Measurements from ENCODE around the gene SYNE2. TPM values are rescaled to one million over a fixed set of nuclear protein-coding genes. Genes with fewer than 3 reads are reported as not detected.

Gene SYNE2
- total and polyA plus RNA-seq, 2 of the 8 experiments (the other 6 are each of a cell fraction or from before 2014, with no cell fraction given) = 32.6 to 46.1 TPM

DNA sequence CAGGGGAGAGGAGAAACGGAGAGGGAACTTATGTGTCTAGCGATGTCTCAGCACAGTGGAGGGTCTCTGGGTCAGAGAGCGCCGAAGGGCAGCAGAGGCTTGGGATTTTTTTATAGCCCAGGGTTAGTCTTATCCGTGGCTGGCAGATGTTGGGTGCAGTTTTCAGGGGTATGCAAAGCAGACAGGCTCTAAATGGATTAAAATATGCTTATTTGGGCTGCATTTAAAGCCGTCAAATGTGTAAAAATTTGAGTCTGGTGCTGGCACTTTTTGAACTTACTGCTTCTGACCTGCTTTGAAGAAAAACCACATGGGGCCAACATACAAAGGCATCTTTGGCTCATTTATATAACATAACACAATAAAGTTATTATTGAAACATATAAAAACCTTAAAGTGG lies 262.6 kb downstream of the SYNE2 start (continued):
- TF ChIP-seq CHD7 (IDR thresholded peaks at IDR 0.05; ENCODE audit: insufficient replicate concordance, low read length) (no peak), FOSL1 (IDR thresholded peaks at IDR 0.05; ENCODE audit: insufficient read depth, low read depth, low read length) (no peak), JUND (IDR thresholded peaks at IDR 0.05; ENCODE audit: low read length) (no peak), POLR2AphosphoS5 (IDR thresholded peaks at IDR 0.05; ENCODE audit: low read depth, low read length) (no peak), JUN (IDR thresholded peaks at IDR 0.05; ENCODE audit: low read depth, low read length) (no peak), SAP30 (IDR thresholded peaks at IDR 0.05; ENCODE audit: insufficient read depth, insufficient replicate concordance, low read length) (no peak), PHF8 (conservative IDR thresholded peaks at IDR 0.05; ENCODE audit: low read depth, low read length) (no peak)
- TF ChIP-seq, protein P1, sequence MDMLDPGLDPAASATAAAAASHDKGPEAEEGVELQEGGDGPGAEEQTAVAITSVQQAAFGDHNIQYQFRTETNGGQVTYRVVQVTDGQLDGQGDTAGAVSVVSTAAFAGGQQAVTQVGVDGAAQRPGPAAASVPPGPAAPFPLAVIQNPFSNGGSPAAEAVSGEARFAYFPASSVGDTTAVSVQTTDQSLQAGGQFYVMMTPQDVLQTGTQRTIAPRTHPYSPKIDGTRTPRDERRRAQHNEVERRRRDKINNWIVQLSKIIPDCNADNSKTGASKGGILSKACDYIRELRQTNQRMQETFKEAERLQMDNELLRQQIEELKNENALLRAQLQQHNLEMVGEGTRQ (IDR thresholded peaks at IDR 0.05; ENCODE audit: low read length) = no peak

Data from H1 (cell line).